ENCODE data around the gene CPED1.
"Not testable (repeated sequence)": the region's sequence is repeated elsewhere in the genome, so short reads cannot be mapped to it uniquely, and the experiment has no call there.

CPED1 gene

GRCh38 chr7:121075424-121075841 lies 86.9 kb downstream of the CPED1 start:
- DNase-seq: not testable (repeated sequence)

DNA sequence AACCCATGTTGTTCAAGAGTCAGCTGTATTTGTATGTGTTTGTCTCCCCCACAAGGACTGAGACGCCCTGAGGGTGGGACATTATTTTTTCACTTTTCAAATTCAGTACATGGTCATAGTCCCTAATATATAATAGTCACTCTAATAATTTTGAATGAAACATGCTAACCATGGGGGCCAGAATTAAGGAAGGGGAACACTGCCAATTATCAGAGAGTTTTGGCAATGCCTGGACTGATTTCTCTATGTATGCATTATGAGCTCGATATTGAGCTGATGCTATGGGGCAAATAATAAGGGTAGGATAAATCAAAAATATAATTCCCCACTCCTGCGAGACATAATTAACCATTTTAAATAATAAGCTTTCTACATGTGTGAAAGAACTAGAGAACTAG lies 87.4 kb downstream of the CPED1 start:
- DNase-seq: no peak

DNA sequence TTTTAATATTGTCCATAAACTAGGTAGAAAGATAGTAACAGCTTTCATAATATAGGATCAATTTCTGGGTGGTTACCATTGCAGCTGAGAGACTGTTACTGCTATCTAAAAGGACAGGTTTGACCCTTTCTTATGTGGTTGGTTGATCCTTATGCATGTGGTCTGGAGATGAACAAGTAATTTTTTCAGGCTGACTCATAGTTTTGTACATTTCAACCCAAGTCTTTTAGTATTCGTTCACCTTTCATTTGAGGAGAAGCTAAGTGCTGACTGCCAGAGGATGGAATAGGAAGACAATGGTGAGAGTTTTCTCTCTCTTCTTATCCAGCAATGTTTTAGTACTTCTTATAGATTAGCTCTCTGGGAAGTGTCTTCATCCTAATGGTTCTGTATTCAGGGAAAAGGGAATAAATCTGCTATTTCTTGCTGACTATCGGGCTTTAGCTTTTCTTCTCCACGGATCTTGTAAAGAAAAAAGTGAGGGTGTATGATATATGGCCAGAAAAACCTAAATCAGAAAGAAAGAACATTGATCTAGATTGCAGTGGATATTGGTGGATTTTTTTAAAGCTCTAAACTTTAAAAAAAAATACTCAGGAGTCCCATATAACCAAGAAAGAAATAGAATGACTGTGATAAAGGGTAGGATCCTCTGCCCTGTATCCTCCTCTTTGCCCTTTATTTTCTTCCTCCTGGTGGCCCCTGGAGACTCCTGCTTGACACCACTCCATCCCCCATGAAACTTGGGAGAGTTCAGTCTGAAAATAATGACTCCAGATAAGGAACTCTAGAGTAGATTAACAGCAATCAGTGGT lies 88.0 kb downstream of the CPED1 start:
- DNase-seq: peak; percentile 87

DNA sequence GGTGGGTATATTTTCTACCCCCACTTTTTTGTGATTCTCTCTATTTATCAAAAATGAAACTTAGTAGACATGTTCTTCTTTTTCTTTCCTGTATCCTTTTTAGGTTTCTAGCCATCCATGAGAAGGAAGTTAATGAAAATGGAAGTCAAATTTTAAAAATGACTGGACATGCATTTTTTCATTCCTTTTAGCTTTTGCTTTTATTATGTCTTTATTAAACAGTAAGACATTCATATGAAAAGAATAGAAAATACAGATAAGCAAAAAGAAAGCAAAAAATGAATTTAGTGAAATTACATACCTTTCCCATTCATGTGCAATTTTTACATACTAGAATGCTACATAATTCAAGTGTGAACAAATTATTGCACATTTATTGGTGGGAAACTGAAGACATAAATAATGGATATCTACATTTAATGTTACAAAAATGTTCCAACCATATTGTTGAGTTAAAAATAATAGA lies 88.7 kb downstream of the CPED1 start:
- no peak for DNase-seq

GRCh38 chr7:121078701-121079227 lies 90.3 kb downstream of the CPED1 start:
- peak; percentile 20 for DNase-seq

- DNase-seq: peak; percentile 51
Measured at GRCh38 chr7:121079425-121080169, 91.1 kb downstream of the CPED1 start.

- no peak for DNase-seq
Measured at GRCh38 chr7:121080257-121080912, 91.9 kb downstream of the CPED1 start.

DNA sequence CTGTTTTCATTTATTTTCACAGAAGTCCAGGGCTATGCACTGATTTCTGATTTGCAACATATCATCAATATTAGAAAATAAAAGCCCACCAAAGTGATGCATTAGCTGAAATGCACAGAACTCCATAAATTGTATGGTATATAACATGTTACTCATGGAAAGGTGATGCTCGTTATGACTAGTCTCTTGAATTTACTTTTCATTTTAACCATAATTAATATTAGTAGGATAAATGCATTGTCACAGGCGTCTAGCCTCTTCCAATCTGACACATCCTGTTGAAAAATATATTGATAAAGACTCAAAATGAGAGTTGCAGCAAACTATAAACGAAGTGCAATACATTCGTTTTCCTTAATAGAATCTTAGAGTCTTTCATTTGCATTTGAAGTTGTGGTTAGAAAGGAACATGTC lies 92.4 kb downstream of the CPED1 start:
- no peak for DNase-seq

DNA sequence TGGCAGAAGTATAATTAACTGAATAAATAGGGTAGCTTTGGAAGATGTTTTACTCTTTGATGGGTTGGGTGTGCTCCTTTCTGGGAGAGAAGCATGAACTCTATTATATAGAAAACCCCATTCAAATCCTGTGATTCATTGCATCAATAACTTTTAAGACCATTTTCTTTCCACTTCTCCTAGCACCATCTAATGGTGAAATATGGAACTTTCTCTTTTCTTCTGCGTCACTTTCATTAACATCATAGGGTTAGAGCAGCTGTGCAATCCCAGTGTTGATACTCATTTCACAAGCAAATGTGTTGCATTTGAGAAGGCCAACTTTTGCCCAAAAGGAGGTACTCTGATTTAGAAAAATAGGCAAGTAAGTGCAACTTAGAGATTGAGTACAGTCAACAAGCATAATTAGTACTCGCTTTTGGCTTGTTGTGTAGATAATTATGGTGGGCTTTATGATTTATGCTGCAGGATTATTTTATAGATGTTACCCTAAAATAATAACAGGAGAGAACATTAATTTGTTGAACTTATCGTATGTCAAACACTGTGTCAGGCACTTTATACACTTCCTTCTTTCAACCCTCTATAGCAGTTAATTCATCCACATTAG lies 92.9 kb downstream of the CPED1 start:
- DNase-seq: peak; percentile 87

GRCh38 chr7:121082400-121083101 lies 94.0 kb downstream of the CPED1 start:
- no peak for DNase-seq

- DNase-seq: no peak
Measured at GRCh38 chr7:121083138-121083789, 94.8 kb downstream of the CPED1 start.

DNA sequence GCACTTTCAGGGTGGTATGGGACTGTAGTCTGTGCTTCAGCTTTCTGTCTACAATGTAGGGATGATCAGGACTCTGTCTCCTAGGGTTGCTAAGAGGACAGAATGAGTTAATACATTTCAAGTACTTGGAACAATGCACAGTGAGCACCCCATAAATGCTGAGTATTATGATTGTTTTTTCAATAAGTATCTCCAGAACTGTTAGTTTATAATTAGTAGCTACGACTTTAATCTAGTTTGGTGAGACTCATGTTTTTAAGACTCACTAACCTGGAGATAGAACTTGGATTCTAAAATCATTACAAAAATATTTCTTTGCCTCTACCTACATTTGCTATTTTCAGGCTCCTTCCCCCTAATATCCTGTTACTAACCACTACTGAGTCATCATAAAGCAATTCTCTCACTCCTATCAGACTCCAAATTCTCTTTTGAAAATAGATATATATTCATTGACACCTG lies 95.3 kb downstream of the CPED1 start:
- DNase-seq: no peak

DNA sequence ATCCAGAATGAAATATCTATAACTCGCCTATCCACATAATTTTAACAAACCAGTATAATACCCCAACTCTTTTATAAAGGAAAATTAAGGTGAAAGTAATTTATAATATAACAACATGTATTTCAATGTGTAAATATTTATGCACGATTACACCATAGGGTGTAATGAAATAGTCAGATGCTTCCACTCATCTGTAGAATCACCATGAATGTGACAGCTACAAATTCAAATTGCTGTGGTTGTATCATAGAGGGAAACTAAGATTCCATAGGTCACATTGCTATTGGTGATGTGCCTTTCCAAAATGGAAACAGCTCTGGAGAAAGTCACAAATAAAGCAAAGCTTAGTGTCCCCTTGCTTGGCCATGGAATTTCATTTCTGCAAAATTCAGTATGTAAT lies 95.7 kb downstream of the CPED1 start:
- no peak for DNase-seq

DNA sequence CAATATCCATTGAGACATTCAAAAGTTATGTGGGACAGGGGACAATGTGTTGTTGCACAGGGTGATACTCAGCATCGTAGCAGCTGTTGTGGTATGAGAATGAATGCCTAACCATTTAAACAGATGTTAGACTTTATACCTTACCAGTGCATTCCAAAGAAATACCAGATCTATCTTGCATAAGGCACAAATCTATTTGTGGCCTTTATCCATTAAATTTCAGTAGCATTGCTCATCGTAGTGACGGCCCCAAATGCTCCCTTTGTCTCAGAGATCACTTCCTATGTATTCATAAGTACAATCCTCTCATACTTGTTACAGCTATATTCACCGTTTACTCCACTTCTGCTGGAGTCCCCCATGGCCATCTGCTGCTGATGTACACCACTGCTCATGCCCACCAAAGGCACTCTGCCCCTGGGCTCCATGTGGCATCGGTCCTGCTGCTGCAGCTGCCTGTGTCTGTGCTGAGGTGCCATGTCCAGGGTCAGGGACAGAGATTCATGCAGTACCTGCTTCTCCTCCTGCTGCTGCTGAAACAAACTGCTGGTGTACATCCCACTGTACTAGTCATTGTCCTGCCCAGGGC lies 96.3 kb downstream of the CPED1 start:
- no peak for DNase-seq

GRCh38 chr7:121085922-121086321 lies 97.4 kb downstream of the CPED1 start:
- DNase-seq: no peak

DNA sequence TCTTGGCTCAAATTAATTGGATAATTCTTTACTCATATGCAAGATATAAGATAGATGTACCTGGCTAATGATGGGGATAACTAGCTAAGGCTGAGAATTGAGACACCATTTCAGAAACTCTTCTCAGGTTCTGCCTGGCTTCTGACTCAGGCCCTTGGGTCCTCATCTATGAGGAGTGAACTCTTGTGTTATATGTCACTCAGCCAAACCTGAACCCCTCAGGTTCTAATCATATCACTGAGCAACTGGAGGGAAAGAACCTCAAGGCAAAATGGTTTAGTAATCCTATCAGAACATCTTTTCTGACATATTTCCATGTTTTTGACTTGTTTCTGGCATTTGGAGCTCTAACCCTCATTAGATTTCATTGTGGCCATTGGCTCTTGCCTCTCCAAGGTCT lies 100.4 kb downstream of the CPED1 start:
- DNase-seq: no peak

DNA sequence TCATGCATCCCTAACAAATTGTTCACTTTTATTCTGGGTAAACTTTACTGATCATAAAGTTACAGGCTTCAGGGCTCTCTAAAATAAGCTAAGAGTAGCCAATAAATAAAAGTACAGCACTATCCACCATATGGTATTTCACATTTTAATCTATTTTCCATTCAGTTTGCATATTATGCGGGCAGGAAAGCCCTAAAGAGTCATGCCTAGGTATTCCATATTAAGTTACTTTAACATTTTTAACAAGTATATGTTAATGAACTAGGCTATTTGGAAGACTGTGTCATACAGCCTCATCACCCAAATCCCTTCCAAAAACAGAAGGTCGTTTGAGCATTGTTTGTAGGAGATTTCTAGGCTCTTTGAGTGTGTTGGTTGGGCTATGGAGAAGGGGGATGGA lies 106.3 kb downstream of the CPED1 start:
- no peak for DNase-seq

DNA sequence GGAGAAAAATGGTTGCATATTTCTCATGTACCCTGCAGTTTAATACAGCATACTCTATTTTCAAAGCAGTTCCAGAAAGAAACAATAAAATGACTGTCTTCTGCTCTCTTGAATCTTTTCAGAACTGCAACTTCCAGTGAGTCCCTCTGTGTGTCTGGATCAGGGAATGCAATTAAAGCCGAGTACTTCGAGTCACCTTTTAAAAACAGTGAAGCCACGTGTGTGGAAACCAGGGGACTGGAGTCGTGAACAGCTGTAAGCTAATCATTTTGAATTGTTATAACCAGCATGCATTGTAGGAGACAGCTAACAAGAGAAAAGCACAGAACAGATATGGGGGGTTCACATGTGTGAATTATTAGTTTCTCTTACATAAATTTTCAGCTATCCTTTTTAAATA lies 109.1 kb downstream of the CPED1 start:
- no peak for DNase-seq

- DNase-seq: peak; percentile 27
Measured at GRCh38 chr7:121099572-121099971, 111.1 kb downstream of the CPED1 start.

DNA sequence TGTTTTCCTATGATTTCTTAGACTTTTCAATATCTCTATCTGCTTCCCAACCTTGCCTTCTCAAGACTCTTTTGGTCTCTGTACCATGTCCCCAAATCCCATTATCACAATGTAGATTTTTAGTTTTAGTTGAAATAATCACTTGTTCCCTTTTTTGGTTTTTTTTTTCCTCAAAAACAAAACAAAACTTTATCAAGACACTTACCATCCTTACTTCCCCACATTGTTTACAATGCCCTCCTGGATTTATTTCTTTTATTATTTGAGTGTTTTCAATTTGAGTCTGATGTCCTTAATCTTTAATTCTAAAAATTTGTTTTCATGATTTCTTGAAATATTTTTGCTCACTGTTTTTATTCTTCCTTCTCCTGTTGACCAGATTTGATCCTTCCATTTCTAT lies 112.6 kb downstream of the CPED1 start:
- no peak for DNase-seq

GRCh38 chr7:121101621-121102020 lies 113.1 kb downstream of the CPED1 start:
- no peak for DNase-seq

Measured in hematopoietic multipotent progenitor cell treated with erythropoietin and hydrocortisone succinate and interleukin-3 and kit ligand, for 4 days (in vitro differentiated cells).